ENCODE measurements around the gene TMEM203. TPM values are rescaled to one million over a fixed set of nuclear protein-coding genes. Genes with fewer than 3 reads are reported as not detected.

Gene TMEM203
- total and polyA plus RNA-seq, 2 of the 13 experiments (the other 11 are each of a cell fraction or from before 2014, with no cell fraction given), result 23.4 to 36.7 TPM

DNA sequence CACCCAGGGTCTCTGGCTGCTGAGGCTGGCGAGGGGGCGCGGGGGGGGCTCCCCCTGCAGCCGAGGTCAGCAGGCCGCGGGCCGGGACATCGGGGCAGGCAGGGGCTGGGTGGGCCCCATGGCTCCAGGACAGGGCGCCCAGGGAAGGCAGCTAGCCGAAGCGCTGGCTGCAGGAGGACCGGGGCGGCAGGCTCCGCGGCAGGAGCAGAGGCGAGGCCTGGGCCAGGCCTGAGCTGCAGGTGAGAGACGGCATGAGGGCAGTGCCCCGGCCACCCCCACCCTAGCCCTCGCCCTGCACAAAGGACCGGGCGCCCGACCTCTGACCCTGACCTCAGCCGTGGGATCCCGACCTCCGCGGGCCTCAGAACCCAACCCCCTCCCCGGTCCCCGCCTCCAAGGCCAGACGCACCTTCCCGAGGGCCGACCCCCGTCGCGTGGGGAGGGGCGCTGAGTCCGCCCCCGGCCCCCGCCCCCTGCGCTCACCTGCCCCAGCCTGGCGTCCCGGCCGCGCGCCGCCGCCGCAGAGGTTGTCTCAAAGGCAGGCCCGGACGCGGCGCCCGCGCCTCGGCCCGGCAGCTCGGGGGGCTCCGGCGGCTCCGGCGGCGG is 16.2 kb upstream of the TMEM203 start (continued):
- TF ChIP-seq, protein P1, sequence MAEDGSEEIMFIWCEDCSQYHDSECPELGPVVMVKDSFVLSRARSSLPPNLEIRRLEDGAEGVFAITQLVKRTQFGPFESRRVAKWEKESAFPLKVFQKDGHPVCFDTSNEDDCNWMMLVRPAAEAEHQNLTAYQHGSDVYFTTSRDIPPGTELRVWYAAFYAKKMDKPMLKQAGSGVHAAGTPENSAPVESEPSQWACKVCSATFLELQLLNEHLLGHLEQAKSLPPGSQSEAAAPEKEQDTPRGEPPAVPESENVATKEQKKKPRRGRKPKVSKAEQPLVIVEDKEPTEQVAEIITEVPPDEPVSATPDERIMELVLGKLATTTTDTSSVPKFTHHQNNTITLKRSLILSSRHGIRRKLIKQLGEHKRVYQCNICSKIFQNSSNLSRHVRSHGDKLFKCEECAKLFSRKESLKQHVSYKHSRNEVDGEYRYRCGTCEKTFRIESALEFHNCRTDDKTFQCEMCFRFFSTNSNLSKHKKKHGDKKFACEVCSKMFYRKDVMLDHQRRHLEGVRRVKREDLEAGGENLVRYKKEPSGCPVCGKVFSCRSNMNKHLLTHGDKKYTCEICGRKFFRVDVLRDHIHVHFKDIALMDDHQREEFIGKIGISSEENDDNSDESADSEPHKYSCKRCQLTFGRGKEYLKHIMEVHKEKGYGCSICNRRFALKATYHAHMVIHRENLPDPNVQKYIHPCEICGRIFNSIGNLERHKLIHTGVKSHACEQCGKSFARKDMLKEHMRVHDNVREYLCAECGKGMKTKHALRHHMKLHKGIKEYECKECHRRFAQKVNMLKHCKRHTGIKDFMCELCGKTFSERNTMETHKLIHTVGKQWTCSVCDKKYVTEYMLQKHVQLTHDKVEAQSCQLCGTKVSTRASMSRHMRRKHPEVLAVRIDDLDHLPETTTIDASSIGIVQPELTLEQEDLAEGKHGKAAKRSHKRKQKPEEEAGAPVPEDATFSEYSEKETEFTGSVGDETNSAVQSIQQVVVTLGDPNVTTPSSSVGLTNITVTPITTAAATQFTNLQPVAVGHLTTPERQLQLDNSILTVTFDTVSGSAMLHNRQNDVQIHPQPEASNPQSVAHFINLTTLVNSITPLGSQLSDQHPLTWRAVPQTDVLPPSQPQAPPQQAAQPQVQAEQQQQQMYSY (CRISPR knock-in tag; IDR thresholded peaks at IDR 0.05), result no peak
- TF ChIP-seq ZFP82 (CRISPR knock-in tag; IDR thresholded peaks at IDR 0.05; ENCODE audit: borderline replicate concordance) (peak; percentile 53; the same call in 1 of the 2 replicates), PITX1 (CRISPR knock-in tag; IDR thresholded peaks at IDR 0.05) (0 out of 2 replicates have a peak, but pooled peaks have one; percentile 27), ZNF430 (CRISPR knock-in tag; IDR thresholded peaks at IDR 0.05) (peak; percentile 30; the same call in 1 of the 2 replicates), POLR2A (IDR thresholded peaks at IDR 0.05; ENCODE audit: insufficient read depth in 1 of 2, low read depth in 2 of 2, low read length in 2 of 2) (no peak), CBFB (CRISPR knock-in tag; IDR thresholded peaks at IDR 0.05) (no peak), HMGA1 (CRISPR knock-in tag; conservative IDR thresholded peaks at IDR 0.05) (no peak), ARNT2 (CRISPR knock-in tag; IDR thresholded peaks at IDR 0.05; ENCODE audit: low read depth) (peak; percentile 24; the same call in 1 of the 2 replicates), ZNF451 (CRISPR knock-in tag; IDR thresholded peaks at IDR 0.05) (no peak), ZZZ3 (CRISPR knock-in tag; IDR thresholded peaks at IDR 0.05; ENCODE audit: borderline replicate concordance) (no peak), ZNF567 (CRISPR knock-in tag; IDR thresholded peaks at IDR 0.05; ENCODE audit: borderline replicate concordance) (no peak), ELF1 (CRISPR knock-in tag; IDR thresholded peaks at IDR 0.05) (no peak), NFYC (CRISPR knock-in tag; IDR thresholded peaks at IDR 0.05) (no peak)
- TF ChIP-seq, protein P2, sequence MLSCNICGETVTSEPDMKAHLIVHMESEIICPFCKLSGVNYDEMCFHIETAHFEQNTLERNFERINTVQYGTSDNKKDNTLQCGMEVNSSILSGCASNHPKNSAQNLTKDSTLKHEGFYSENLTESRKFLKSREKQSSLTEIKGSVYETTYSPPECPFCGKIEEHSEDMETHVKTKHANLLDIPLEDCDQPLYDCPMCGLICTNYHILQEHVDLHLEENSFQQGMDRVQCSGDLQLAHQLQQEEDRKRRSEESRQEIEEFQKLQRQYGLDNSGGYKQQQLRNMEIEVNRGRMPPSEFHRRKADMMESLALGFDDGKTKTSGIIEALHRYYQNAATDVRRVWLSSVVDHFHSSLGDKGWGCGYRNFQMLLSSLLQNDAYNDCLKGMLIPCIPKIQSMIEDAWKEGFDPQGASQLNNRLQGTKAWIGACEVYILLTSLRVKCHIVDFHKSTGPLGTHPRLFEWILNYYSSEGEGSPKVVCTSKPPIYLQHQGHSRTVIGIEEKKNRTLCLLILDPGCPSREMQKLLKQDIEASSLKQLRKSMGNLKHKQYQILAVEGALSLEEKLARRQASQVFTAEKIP (CRISPR knock-in tag; IDR thresholded peaks at IDR 0.05; ENCODE audit: borderline replicate concordance), result no peak
- TF ChIP-seq, protein P3, sequence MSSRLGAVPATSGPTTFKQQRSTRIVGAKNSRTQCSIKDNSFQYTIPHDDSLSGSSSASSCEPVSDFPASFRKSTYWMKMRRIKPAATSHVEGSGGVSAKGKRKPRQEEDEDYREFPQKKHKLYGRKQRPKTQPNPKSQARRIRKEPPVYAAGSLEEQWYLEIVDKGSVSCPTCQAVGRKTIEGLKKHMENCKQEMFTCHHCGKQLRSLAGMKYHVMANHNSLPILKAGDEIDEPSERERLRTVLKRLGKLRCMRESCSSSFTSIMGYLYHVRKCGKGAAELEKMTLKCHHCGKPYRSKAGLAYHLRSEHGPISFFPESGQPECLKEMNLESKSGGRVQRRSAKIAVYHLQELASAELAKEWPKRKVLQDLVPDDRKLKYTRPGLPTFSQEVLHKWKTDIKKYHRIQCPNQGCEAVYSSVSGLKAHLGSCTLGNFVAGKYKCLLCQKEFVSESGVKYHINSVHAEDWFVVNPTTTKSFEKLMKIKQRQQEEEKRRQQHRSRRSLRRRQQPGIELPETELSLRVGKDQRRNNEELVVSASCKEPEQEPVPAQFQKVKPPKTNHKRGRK (CRISPR knock-in tag; IDR thresholded peaks at IDR 0.05), result no peak
- TF ChIP-seq, protein P4, sequence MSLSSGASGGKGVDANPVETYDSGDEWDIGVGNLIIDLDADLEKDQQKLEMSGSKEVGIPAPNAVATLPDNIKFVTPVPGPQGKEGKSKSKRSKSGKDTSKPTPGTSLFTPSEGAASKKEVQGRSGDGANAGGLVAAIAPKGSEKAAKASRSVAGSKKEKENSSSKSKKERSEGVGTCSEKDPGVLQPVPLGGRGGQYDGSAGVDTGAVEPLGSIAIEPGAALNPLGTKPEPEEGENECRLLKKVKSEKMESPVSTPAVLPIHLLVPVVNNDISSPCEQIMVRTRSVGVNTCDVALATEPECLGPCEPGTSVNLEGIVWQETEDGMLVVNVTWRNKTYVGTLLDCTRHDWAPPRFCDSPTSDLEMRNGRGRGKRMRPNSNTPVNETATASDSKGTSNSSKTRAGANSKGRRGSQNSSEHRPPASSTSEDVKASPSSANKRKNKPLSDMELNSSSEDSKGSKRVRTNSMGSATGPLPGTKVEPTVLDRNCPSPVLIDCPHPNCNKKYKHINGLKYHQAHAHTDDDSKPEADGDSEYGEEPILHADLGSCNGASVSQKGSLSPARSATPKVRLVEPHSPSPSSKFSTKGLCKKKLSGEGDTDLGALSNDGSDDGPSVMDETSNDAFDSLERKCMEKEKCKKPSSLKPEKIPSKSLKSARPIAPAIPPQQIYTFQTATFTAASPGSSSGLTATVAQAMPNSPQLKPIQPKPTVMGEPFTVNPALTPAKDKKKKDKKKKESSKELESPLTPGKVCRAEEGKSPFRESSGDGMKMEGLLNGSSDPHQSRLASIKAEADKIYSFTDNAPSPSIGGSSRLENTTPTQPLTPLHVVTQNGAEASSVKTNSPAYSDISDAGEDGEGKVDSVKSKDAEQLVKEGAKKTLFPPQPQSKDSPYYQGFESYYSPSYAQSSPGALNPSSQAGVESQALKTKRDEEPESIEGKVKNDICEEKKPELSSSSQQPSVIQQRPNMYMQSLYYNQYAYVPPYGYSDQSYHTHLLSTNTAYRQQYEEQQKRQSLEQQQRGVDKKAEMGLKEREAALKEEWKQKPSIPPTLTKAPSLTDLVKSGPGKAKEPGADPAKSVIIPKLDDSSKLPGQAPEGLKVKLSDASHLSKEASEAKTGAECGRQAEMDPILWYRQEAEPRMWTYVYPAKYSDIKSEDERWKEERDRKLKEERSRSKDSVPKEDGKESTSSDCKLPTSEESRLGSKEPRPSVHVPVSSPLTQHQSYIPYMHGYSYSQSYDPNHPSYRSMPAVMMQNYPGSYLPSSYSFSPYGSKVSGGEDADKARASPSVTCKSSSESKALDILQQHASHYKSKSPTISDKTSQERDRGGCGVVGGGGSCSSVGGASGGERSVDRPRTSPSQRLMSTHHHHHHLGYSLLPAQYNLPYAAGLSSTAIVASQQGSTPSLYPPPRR (CRISPR knock-in tag; IDR thresholded peaks at IDR 0.05; ENCODE audit: borderline replicate concordance), result 0 out of 2 replicates have a peak, but pooled peaks have one; percentile 26
- TF ChIP-seq, protein P5, sequence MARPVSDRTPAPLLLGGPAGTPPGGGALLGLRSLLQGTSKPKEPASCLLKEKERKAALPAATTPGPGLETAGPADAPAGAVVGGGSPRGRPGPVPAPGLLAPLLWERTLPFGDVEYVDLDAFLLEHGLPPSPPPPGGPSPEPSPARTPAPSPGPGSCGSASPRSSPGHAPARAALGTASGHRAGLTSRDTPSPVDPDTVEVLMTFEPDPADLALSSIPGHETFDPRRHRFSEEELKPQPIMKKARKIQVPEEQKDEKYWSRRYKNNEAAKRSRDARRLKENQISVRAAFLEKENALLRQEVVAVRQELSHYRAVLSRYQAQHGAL (CRISPR knock-in tag; IDR thresholded peaks at IDR 0.05; ENCODE audit: not compliant biosample characterization), result no peak
